ENCODE measurements around the gene RGR. TPM values are rescaled to one million over a fixed set of nuclear protein-coding genes. Genes with fewer than 3 reads are reported as not detected.

The RGR gene
- total and polyA plus RNA-seq, 2 donors: 0.27 to 0.74 TPM

- Histone ChIP-seq H3K27ac (ENCODE audit: low read depth) (no peak overlapping the region), H3K4me3 (ENCODE audit: low read depth, low read length) (no peak overlapping the region), H3K36me3 (ENCODE audit: insufficient read depth) (no peaks in the 10 kb centered on the region), H3K4me1 (ENCODE audit: insufficient read depth) (no peaks in the 10 kb centered on the region)
- no peak for DNase-seq (ENCODE audit: extremely low spot score)
- 87% methylated on average over 1 of the region's 1 CpG for WGBS
Observed at GRCh38 chr10:84288151-84288550, 43.3 kb downstream of the RGR start.

- H3K27ac ChIP-seq (ENCODE audit: low read depth): no peak overlapping the region
- 77% methylated on average over 1 of the region's 1 CpG for WGBS
- no peak for DNase-seq (ENCODE audit: extremely low spot score)
- H3K36me3 ChIP-seq (ENCODE audit: insufficient read depth): no peaks in the 10 kb centered on the region
- no peaks in the 10 kb centered on the region for H3K4me1 ChIP-seq (ENCODE audit: insufficient read depth)
- H3K4me3 ChIP-seq (ENCODE audit: low read depth, low read length): no peak overlapping the region
Observed at GRCh38 chr10:84289521-84290200, 44.8 kb downstream of the RGR start.

- no peak for DNase-seq (ENCODE audit: extremely low spot score)
- 71% methylated on average over 3 of the region's 3 CpGs for WGBS
- no peak overlapping the region for H3K27ac ChIP-seq (ENCODE audit: low read depth)
Observed at GRCh38 chr10:84290235-84290634, 45.4 kb downstream of the RGR start.

GRCh38 chr10:84291384-84291783 is 46.5 kb downstream of the RGR start:
- DNase-seq (ENCODE audit: extremely low spot score): no peak
- H3K4me3 ChIP-seq (ENCODE audit: low read depth, low read length): no peak overlapping the region
- H3K4me1 ChIP-seq (ENCODE audit: insufficient read depth): no peaks in the 10 kb centered on the region
- H3K36me3 ChIP-seq (ENCODE audit: insufficient read depth): no peaks in the 10 kb centered on the region
- 31% methylated on average over 1 of the region's 1 CpG for WGBS
- no peak overlapping the region for H3K27ac ChIP-seq (ENCODE audit: low read depth)

More at GRCh38 chr10:84290235-84290634, 45.4 kb downstream of the RGR start:
- Histone ChIP-seq H3K36me3 (ENCODE audit: insufficient read depth) (no peaks in the 10 kb centered on the region), H3K4me3 (ENCODE audit: low read depth, low read length) (no peak overlapping the region), H3K4me1 (ENCODE audit: insufficient read depth) (no peaks in the 10 kb centered on the region)

GRCh38 chr10:84292502-84292901 is 47.6 kb downstream of the RGR start:
- H3K4me3 ChIP-seq (ENCODE audit: low read depth, low read length): no peak overlapping the region
- no peaks in the 10 kb centered on the region for H3K36me3 ChIP-seq (ENCODE audit: insufficient read depth)
- 90% methylated on average over 2 of the region's 2 CpGs for WGBS
- no peak for DNase-seq (ENCODE audit: extremely low spot score)
- no peak overlapping the region for H3K27ac ChIP-seq (ENCODE audit: low read depth)
- H3K4me1 ChIP-seq (ENCODE audit: insufficient read depth): no peaks in the 10 kb centered on the region

GRCh38 chr10:84293171-84293570 is 48.3 kb downstream of the RGR start:
- Histone ChIP-seq H3K4me3 (ENCODE audit: low read depth, low read length) (no peak overlapping the region), H3K4me1 (ENCODE audit: insufficient read depth) (no peaks in the 10 kb centered on the region), H3K27ac (ENCODE audit: low read depth) (no peak overlapping the region), H3K36me3 (ENCODE audit: insufficient read depth) (no peaks in the 10 kb centered on the region)
- 84% methylated on average over 1 of the region's 1 CpG for WGBS
- DNase-seq (ENCODE audit: extremely low spot score): no peak

GRCh38 chr10:84293574-84294016 is 48.7 kb downstream of the RGR start:
- Histone ChIP-seq H3K27ac (ENCODE audit: low read depth) (no peak overlapping the region), H3K4me1 (ENCODE audit: insufficient read depth) (no peaks in the 10 kb centered on the region), H3K4me3 (ENCODE audit: low read depth, low read length) (no peak overlapping the region), H3K36me3 (ENCODE audit: insufficient read depth) (no peaks in the 10 kb centered on the region)
- no peak for DNase-seq (ENCODE audit: extremely low spot score)
- WGBS: 49% methylated on average over 4 of the region's 4 CpGs

- no peaks in the 10 kb centered on the region for H3K4me1 ChIP-seq (ENCODE audit: insufficient read depth)
- H3K4me3 ChIP-seq (ENCODE audit: low read depth, low read length): no peak overlapping the region
- no peaks in the 10 kb centered on the region for H3K36me3 ChIP-seq (ENCODE audit: insufficient read depth)
- H3K27ac ChIP-seq (ENCODE audit: low read depth): no peak overlapping the region
- no peak for DNase-seq (ENCODE audit: extremely low spot score)
- 87% methylated on average over 1 of the region's 1 CpG for WGBS
Observed at GRCh38 chr10:84294766-84295447, 50.1 kb downstream of the RGR start.

- no peak overlapping the region for H3K4me3 ChIP-seq (ENCODE audit: low read depth, low read length)
- no peak for DNase-seq (ENCODE audit: extremely low spot score)
- H3K27ac ChIP-seq (ENCODE audit: low read depth): no peak overlapping the region
- H3K36me3 ChIP-seq (ENCODE audit: insufficient read depth): no peaks in the 10 kb centered on the region
- H3K4me1 ChIP-seq (ENCODE audit: insufficient read depth): no peaks in the 10 kb centered on the region
- 47% methylated on average over 10 of the region's 10 CpGs for WGBS
Observed at GRCh38 chr10:84296091-84296981, 51.5 kb downstream of the RGR start.

- DNase-seq (ENCODE audit: extremely low spot score): no peak
- WGBS: 83% methylated on average over 3 of the region's 3 CpGs
Observed at GRCh38 chr10:84298057-84298456, 53.2 kb downstream of the RGR start.

GRCh38 chr10:84302223-84302622 is 57.4 kb downstream of the RGR start:
- H3K27ac ChIP-seq (ENCODE audit: low read depth): no peak overlapping the region
- no peaks in the 10 kb centered on the region for H3K4me1 ChIP-seq (ENCODE audit: insufficient read depth)
- no peak for DNase-seq (ENCODE audit: extremely low spot score)
- 77% methylated on average over 2 of the region's 2 CpGs for WGBS
- no peak overlapping the region for H3K4me3 ChIP-seq (ENCODE audit: low read depth, low read length)
- H3K36me3 ChIP-seq (ENCODE audit: insufficient read depth): peaks cover 2% of the 10 kb centered on the region

More at GRCh38 chr10:84298057-84298456, 53.2 kb downstream of the RGR start:
- Histone ChIP-seq H3K4me3 (ENCODE audit: low read depth, low read length) (no peak overlapping the region), H3K36me3 (ENCODE audit: insufficient read depth) (no peaks in the 10 kb centered on the region), H3K4me1 (ENCODE audit: insufficient read depth) (no peaks in the 10 kb centered on the region), H3K27ac (ENCODE audit: low read depth) (no peak overlapping the region)

GRCh38 chr10:84306751-84307384 is 62.0 kb downstream of the RGR start:
- peaks cover 2% of the 10 kb centered on the region for H3K36me3 ChIP-seq (ENCODE audit: insufficient read depth)
- WGBS: 83% methylated on average over 4 of the region's 4 CpGs
- H3K4me1 ChIP-seq (ENCODE audit: insufficient read depth): no peaks in the 10 kb centered on the region
- DNase-seq (ENCODE audit: extremely low spot score): no peak
- no peak overlapping the region for H3K27ac ChIP-seq (ENCODE audit: low read depth)
- no peak overlapping the region for H3K4me3 ChIP-seq (ENCODE audit: low read depth, low read length)

- no peak overlapping the region for H3K4me3 ChIP-seq (ENCODE audit: low read depth, low read length)
- no peak for DNase-seq (ENCODE audit: extremely low spot score)
- H3K4me1 ChIP-seq (ENCODE audit: insufficient read depth): no peaks in the 10 kb centered on the region
- H3K27ac ChIP-seq (ENCODE audit: low read depth): no peak overlapping the region
- peaks cover 2% of the 10 kb centered on the region for H3K36me3 ChIP-seq (ENCODE audit: insufficient read depth)
- 44% methylated on average over 1 of the region's 1 CpG for WGBS
Observed at GRCh38 chr10:84308021-84308420, 63.2 kb downstream of the RGR start.
